ENCODE results near the gene NRG4. TPM values are rescaled to one million over a fixed set of nuclear protein-coding genes. Genes with fewer than 3 reads are reported as not detected.
"Not testable (repeated sequence)": the region's sequence is repeated elsewhere in the genome, so short reads cannot be mapped to it uniquely, and the experiment has no call there.

The NRG4 gene
- total RNA-seq, 1 donor from 2014 or later = 2.2 TPM

DNA sequence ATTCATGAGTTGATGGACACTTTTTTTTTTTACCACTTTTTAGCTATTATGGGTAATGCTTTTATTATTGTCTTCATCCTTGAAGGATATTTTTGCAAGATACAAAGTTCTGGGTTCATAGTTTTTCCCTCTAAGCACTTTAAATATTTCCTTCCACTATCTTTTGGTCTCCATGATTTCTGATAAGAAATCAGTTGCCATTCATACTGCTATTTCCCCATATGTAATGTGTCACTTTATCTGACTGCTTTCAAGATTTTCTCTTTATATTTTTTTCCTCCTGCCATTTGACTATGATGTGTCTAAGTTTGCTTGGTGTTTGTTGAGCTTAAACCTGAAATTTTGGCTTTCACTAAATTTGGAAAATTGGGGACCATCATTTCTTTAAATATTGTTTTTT, 19.3 kb downstream of the NRG4 start:
- DNase-seq (no peak), ATAC-seq (no peak)
- Histone ChIP-seq H3K4me3 (no peak overlapping the region), H3K9me3 (peaks cover 6% of the 10 kb centered on the region), H3K27me3 (ENCODE audit: low read depth) (no peaks in the 10 kb centered on the region), H3K27ac (no peak overlapping the region), H3K36me3 (no peaks in the 10 kb centered on the region), H3K4me1 (no peaks in the 10 kb centered on the region)
- TF ChIP-seq, protein P1, sequence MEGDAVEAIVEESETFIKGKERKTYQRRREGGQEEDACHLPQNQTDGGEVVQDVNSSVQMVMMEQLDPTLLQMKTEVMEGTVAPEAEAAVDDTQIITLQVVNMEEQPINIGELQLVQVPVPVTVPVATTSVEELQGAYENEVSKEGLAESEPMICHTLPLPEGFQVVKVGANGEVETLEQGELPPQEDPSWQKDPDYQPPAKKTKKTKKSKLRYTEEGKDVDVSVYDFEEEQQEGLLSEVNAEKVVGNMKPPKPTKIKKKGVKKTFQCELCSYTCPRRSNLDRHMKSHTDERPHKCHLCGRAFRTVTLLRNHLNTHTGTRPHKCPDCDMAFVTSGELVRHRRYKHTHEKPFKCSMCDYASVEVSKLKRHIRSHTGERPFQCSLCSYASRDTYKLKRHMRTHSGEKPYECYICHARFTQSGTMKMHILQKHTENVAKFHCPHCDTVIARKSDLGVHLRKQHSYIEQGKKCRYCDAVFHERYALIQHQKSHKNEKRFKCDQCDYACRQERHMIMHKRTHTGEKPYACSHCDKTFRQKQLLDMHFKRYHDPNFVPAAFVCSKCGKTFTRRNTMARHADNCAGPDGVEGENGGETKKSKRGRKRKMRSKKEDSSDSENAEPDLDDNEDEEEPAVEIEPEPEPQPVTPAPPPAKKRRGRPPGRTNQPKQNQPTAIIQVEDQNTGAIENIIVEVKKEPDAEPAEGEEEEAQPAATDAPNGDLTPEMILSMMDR (IDR thresholded peaks at IDR 0.05) = no peak
- intact Hi-C loops (cut with DNase I) = no loop called here

- no peaks in the 10 kb centered on the region for H3K27me3 ChIP-seq (ENCODE audit: low read depth)
- no peak overlapping the region for H3K27ac ChIP-seq
- TF ChIP-seq, protein P1 (IDR thresholded peaks at IDR 0.05) = no peak
- peaks cover 6% of the 10 kb centered on the region for H3K9me3 ChIP-seq
- H3K4me1 ChIP-seq = no peaks in the 10 kb centered on the region
- no peaks in the 10 kb centered on the region for H3K36me3 ChIP-seq
- no peak for ATAC-seq
- H3K4me3 ChIP-seq = no peak overlapping the region
- DNase-seq = no peak
- intact Hi-C loops (cut with DNase I) = no loop called here
Measured at GRCh38 chr15:75989875-75990274, 22.3 kb downstream of the NRG4 start.

DNA sequence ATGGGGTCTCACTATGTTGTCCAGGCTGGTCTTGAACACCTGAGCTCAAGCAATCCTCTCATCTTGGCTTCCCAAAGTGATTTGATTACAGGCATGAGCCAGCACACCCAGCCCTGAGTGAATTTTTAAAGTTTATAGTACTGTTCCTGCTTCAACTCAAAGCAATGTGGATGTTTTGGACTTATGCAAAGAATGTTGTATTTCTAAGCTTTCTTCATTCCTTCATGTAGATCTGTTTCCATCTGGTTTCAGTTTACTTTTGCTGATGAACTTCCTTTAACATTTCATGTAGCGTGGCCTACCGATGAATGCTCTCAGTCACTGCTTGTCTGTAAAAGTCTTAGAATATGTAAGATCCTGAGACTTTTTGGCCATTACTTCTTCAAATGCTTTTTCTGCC, 23.2 kb downstream of the NRG4 start:
- Histone ChIP-seq H3K27ac (no peak overlapping the region), H3K4me1 (no peaks in the 10 kb centered on the region), H3K27me3 (ENCODE audit: low read depth) (no peaks in the 10 kb centered on the region), H3K9me3 (peaks cover 6% of the 10 kb centered on the region), H3K36me3 (no peaks in the 10 kb centered on the region), H3K4me3 (no peak overlapping the region)
- ATAC-seq = no peak
- intact Hi-C loops (cut with DNase I) = no loop called here
- TF ChIP-seq, protein P1 (IDR thresholded peaks at IDR 0.05) = no peak
- DNase-seq = no peak

- DNase-seq (no peak), ATAC-seq (no peak)
- Histone ChIP-seq H3K4me3 (no peak overlapping the region), H3K9me3 (no peaks in the 10 kb centered on the region), H3K36me3 (no peaks in the 10 kb centered on the region), H3K27me3 (ENCODE audit: low read depth) (no peaks in the 10 kb centered on the region), H3K27ac (no peak overlapping the region), H3K4me1 (no peaks in the 10 kb centered on the region)
- TF ChIP-seq, protein P1 (IDR thresholded peaks at IDR 0.05) = no peak
- intact Hi-C loops (cut with DNase I) = no loop called here
Measured at GRCh38 chr15:75985971-75986370, 26.3 kb downstream of the NRG4 start.

- H3K4me3 ChIP-seq; H3K27ac ChIP-seq; H3K36me3 ChIP-seq; ATAC-seq; H3K9me3 ChIP-seq; intact Hi-C loops (cut with DNase I); DNase-seq; H3K27me3 ChIP-seq (ENCODE audit: low read depth); H3K4me1 ChIP-seq: not testable (repeated sequence)
Measured at GRCh38 chr15:75984706-75985105, 27.5 kb downstream of the NRG4 start.

DNA sequence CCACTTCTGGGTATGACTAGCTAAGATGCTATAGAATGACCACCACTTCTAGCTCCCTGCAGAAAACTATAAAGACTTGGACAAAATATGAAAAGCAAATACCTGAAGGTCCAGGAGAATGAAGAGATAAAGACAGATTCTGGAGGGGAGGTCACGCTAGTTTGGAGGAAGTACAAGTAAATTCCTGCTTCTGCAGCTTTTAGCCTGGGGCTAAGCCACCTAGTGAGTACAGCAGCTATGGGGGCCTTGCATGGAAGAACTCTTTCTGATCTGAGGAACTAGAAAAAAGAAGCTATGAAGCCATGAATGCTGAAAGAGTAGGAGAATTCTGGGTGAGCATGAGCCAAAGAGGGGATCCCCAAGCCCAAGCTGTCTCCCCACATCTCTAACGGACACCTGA, 29.8 kb downstream of the NRG4 start:
- intact Hi-C loops (cut with DNase I) = no loop called here
- TF ChIP-seq, protein P1 (IDR thresholded peaks at IDR 0.05) = no peak
- DNase-seq = no peak
- Histone ChIP-seq H3K27me3 (ENCODE audit: low read depth) (no peaks in the 10 kb centered on the region), H3K27ac (no peak overlapping the region), H3K9me3 (no peaks in the 10 kb centered on the region), H3K4me3 (no peak overlapping the region), H3K36me3 (no peaks in the 10 kb centered on the region), H3K4me1 (no peaks in the 10 kb centered on the region)
- ATAC-seq = no peak
